ENCODE measurements around the gene EIF4G2.
A peak's percentile ranks its signal among the peaks of the same experiment; 100 is the strongest.

The EIF4G2 gene

DNA sequence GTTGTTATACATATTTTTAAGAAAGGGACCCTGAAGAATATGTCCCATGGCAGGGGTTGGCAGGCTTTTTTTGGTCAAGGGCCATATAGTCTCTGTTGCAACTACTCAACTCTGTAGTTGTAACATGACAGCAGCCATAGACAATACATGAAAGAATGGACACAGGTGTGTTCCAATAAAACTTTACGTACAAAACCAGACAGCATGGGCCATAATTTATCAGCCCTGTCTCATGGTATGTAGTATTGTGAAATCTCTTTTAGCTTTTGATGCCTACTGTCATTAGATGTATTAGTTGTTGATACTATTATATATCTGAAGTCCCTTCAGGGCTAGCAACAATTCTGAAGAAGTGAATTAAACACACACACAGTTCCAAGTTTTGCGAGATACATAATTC lies 46.6 kb upstream of the EIF4G2 start:
- Histone ChIP-seq H3K4me1 (ENCODE audit: low read depth, poor library complexity, severe bottlenecking) (peaks cover 39% of the 10 kb centered on the region), H3K4me2 (peak overlapping the region; percentile 98; the same call in 1 of the 2 replicates), H3K79me2 (ENCODE audit: insufficient read depth, low read depth) (peaks cover 50% of the 10 kb centered on the region), H3K27me3 (ENCODE audit: insufficient read depth, low read depth) (no peaks in the 10 kb centered on the region), H3K27ac (no peak overlapping the region), H2AFZ (ENCODE audit: low read depth) (no peak overlapping the region), H3K36me3 (ENCODE audit: insufficient read depth) (peaks cover 6% of the 10 kb centered on the region), H3K9ac (no peak overlapping the region), H3K4me3 (IDR thresholded peaks at IDR 0.05; ENCODE audit: insufficient read depth, low read depth, low read length) (no peak overlapping the region), H4K20me1 (ENCODE audit: insufficient read depth) (no peaks in the 10 kb centered on the region)
- TF ChIP-seq, protein P1, sequence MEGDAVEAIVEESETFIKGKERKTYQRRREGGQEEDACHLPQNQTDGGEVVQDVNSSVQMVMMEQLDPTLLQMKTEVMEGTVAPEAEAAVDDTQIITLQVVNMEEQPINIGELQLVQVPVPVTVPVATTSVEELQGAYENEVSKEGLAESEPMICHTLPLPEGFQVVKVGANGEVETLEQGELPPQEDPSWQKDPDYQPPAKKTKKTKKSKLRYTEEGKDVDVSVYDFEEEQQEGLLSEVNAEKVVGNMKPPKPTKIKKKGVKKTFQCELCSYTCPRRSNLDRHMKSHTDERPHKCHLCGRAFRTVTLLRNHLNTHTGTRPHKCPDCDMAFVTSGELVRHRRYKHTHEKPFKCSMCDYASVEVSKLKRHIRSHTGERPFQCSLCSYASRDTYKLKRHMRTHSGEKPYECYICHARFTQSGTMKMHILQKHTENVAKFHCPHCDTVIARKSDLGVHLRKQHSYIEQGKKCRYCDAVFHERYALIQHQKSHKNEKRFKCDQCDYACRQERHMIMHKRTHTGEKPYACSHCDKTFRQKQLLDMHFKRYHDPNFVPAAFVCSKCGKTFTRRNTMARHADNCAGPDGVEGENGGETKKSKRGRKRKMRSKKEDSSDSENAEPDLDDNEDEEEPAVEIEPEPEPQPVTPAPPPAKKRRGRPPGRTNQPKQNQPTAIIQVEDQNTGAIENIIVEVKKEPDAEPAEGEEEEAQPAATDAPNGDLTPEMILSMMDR (conservative IDR thresholded peaks at IDR 0.05; ENCODE audit: low read depth, low read length) = no peak

DNA sequence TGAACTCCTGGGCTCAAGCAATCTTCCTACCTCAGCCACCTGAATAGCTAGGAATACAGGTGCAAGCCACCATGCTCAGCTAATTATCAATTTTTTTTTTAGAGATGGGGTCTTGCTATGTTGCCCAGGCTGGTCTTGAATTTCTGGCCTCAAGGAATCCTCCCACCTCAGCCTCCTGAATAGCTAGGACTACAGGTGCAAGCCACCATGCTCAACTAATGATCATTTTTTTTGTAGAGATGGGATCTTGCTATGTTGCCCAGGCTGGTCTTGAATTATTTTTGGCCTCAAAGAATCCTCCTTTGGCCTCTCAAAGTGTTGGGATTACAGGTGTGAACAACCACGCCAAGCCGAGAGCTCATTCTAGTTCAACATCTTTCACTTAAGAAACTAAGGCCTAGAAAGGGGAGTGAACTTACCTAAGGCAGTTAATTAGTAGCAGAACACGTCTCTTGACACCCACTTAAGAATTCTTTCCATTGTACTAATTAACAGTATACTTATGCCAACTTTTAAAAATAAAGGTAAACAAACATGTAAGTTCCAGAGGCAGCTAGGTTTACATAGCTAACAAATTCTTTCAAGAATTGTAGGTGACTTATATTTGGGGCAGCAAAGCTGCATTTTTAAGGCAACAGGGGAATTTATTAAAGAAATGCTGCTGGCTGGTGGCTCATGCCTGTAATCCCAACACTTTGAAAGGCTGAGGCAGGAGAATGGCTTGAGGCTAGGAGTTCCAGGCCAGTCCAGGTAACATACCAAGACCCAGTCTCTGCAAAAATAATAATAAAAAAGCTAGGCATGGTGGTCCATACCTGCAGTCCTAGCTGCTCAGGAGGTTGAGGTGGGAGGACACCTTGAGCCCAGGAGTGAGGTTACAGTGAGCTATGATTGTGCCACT lies 39.5 kb upstream of the EIF4G2 start:
- no peaks in the 10 kb centered on the region for H4K20me1 ChIP-seq (ENCODE audit: insufficient read depth)
- no peak overlapping the region for H2AFZ ChIP-seq (ENCODE audit: low read depth)
- H3K4me3 ChIP-seq (IDR thresholded peaks at IDR 0.05; ENCODE audit: insufficient read depth, low read depth, low read length) = no peak overlapping the region
- TF ChIP-seq, protein P1 (conservative IDR thresholded peaks at IDR 0.05; ENCODE audit: low read depth, low read length) = no peak
- H3K4me2 ChIP-seq = no peak overlapping the region
- no peak overlapping the region for H3K27ac ChIP-seq
- H3K27me3 ChIP-seq (ENCODE audit: insufficient read depth, low read depth) = no peaks in the 10 kb centered on the region
- peaks cover 3% of the 10 kb centered on the region; the same call in 1 of the 2 replicates for H3K79me2 ChIP-seq (ENCODE audit: insufficient read depth, low read depth)
- H3K4me1 ChIP-seq (ENCODE audit: low read depth, poor library complexity, severe bottlenecking) = peaks cover 15% of the 10 kb centered on the region
- H3K9ac ChIP-seq = no peak overlapping the region
- no peaks in the 10 kb centered on the region; the same call in 1 of the 2 replicates for H3K36me3 ChIP-seq (ENCODE audit: insufficient read depth)

DNA sequence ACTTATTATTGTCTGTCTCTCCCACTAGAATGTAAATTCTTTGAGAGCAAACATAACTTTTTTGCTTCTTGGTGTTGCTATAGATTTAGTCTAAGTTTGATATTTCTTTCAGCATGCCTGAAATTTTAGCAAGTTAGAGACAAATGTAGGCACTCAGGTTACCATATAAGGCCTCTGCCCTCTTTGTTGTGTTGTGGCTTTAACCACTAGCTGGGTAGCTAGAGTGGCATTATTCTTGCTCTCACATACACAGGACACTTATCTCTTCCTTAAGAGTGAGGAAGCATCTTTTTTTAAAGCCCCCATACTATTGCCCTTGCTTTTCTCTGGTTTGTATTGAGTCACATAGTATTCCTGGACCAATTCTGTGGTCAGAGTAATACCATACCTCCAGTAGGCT lies 37.9 kb upstream of the EIF4G2 start:
- Histone ChIP-seq H3K36me3 (ENCODE audit: insufficient read depth) (no peaks in the 10 kb centered on the region), H2AFZ (ENCODE audit: low read depth) (no peak overlapping the region), H4K20me1 (ENCODE audit: insufficient read depth) (no peaks in the 10 kb centered on the region), H3K9ac (no peak overlapping the region), H3K4me1 (ENCODE audit: low read depth, poor library complexity, severe bottlenecking) (no peaks in the 10 kb centered on the region), H3K4me3 (IDR thresholded peaks at IDR 0.05; ENCODE audit: insufficient read depth, low read depth, low read length) (no peak overlapping the region), H3K27me3 (ENCODE audit: insufficient read depth, low read depth) (no peaks in the 10 kb centered on the region), H3K4me2 (no peak overlapping the region), H3K27ac (no peak overlapping the region), H3K79me2 (ENCODE audit: insufficient read depth, low read depth) (no peaks in the 10 kb centered on the region)
- TF ChIP-seq, protein P1 (conservative IDR thresholded peaks at IDR 0.05; ENCODE audit: low read depth, low read length) = no peak

GRCh38 chr11:10845589-10845988 lies 36.9 kb upstream of the EIF4G2 start:
- H3K9ac ChIP-seq = no peak overlapping the region
- TF ChIP-seq, protein P1 (conservative IDR thresholded peaks at IDR 0.05; ENCODE audit: low read depth, low read length) = no peak
- no peak overlapping the region for H3K27ac ChIP-seq
- no peak overlapping the region for H3K4me3 ChIP-seq (IDR thresholded peaks at IDR 0.05; ENCODE audit: insufficient read depth, low read depth, low read length)
- H3K4me1 ChIP-seq (ENCODE audit: low read depth, poor library complexity, severe bottlenecking) = no peaks in the 10 kb centered on the region
- H3K27me3 ChIP-seq (ENCODE audit: insufficient read depth, low read depth) = no peaks in the 10 kb centered on the region
- H3K4me2 ChIP-seq = no peak overlapping the region
- H3K79me2 ChIP-seq (ENCODE audit: insufficient read depth, low read depth) = no peaks in the 10 kb centered on the region
- H4K20me1 ChIP-seq (ENCODE audit: insufficient read depth) = no peaks in the 10 kb centered on the region
- no peaks in the 10 kb centered on the region for H3K36me3 ChIP-seq (ENCODE audit: insufficient read depth)
- H2AFZ ChIP-seq (ENCODE audit: low read depth) = no peak overlapping the region
